NCI-H146 (cell line): Measurements from ENCODE around the gene MAP3K4.

Experiments
- DNase-seq: peaks from one replicate; lab custom pipeline; 2025; lab: John Stamatoyannopoulos, UW

MAP3K4 gene

DNA sequence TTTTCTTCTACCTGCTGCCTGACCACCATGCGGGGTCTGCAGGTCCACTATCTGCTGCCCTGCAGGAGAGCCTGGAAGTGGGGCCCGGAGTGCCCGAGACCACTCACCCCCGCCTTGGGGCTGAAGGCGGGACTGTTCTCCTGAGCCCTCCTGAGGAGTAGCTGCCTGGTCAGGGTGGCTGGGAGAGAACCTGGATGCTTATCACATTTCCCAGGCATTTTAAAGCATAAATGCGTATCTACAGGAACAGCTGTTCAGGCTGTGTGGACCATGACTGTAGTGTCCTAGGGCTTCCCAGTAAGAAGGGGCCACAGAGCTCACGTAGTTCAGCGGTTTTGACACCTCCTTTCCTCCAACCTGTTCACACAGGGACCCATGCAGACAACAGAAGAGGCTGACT lies 159.0 kb downstream of the MAP3K4 start:
- no peak for DNase-seq

DNA sequence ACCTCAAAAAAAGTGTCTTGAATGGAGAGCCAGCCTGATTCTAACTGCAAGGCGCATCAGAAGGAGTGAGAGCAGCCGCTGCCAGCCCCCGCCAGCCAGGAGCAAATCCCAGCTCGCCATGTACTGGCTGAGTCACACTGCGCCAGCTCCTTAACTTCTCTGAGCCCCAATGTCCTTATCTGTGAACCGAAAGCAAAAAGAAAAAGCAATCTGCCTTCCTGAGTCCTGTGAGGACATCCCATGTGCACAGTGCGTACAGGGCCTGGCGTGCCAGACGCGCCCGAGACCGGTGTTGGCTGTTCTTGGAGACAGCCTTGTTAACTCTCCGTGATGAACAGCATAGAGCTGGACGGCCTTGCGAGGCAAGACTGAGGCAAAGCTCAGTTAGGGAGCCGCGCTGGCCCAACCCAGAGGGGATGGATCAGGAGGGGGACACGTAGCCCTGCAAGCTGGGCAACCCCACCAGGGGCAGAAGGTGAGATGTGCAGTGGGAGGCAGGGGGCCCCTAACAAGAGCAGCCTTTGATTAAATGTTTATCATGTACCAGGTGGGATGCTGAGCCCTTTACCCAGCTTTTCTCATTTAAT lies 159.6 kb downstream of the MAP3K4 start:
- DNase-seq = no peak

DNA sequence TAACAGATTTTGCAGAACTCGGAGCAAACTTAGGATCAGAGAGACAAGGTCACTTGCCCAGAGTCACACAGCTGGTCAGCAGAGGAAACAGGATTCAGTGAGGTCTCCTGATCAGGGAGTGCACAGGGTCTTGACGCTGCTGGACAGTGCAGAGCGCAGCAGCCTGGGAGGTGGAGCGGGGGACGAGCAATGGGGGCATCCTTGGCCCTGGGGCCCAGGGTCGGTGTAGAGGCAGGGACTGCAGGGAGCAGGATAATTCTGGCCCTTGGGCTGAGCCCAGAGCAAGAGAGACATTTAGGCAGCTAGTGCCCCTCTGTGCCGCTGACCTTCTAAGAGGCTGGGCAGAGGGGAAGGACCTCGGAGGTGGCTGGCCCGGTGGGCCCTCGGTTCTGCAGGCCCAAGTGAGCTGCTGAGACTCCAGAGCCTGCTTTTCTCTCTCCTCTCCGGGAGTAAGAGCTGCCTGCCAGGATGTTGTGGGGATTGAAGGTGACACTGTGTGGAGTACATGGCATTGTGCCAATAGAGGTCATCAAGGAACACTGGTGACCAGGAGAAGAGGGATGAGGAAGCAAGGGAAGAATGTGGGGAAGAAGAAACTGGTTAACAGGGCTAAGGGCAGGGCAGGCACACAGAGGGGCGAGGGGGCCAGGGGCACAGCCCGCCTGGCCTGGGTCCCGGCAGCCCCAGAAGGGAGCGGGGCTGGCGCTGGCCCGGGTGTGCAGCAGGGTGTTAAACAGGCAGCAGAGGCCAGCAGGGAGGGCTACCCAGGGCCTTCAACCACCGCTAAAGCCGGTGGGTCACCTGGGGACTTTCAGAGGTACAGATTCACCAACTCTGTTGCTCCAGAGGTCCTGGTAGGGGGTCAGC lies 160.3 kb downstream of the MAP3K4 start:
- no peak for DNase-seq

DNA sequence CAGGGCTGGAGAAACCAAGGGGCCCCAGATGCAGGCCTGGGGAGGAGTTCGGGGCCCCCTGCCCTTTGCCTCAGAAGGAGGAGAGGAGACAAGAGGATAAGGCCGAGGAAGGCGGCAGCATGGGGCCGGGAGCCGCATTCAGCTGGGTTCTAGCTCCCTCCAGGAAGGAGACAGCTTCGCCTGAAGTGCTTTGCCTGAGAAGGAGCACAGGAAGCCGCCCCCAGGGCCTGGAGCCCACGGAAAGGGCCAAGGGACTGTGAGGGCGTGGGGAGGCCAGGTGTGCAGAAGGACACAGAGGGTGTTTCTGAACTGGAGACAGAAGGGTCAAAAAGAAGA lies 160.9 kb downstream of the MAP3K4 start:
- no peak for DNase-seq

DNA sequence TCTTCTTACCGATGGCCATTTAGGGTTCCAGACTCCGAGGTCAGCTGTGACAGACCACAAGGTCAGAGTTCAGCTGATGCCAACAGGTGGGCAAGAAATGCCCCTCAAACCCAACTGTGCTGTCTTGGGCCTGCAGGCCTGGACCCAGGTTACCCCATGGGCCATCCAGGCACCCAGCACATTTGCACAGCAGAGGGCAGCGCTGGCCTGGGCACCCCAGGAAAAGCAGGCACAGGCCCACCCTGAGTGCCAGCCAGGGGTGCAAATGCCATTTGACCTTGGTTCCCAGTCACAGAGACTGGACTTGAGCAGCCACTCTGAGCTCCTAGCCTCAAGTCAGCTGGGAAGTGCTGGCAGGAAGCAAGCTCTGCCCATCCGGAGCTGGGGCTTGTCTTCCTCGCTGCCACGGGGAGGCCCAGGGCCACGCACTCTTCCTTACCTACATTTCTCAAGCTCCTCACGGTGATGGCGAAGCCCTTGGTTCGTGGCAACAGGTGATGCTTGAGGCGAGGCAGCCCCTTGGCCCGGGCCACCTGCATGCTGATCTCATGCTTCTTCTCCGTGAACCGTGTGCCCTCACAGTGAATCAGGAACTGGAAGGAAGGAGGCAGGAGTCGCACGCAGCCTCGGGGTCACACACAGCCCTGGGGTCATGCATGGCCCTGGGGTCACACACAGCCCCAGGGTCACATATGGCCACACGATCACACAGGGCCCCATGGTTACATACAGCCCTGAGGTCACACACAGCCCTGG lies 161.5 kb downstream of the MAP3K4 start:
- DNase-seq = no peak

DNA sequence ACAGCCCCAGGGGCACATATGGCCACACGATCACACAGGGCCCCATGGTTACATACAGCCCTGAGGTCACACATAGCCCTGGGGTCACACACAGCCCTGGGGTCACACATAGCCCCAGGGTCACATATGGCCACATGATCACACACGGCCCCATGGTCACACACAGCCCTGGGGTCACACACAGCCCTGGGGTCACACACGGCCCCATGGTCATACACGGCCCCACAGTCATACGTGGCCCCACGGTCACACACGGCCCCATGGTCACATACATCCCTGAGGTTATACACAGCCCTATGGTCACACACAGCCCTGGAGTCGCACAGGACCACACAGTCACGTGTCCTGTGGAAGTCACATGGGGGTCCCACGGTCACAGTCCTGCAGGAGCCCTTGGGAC lies 162.2 kb downstream of the MAP3K4 start:
- no peak for DNase-seq

DNA sequence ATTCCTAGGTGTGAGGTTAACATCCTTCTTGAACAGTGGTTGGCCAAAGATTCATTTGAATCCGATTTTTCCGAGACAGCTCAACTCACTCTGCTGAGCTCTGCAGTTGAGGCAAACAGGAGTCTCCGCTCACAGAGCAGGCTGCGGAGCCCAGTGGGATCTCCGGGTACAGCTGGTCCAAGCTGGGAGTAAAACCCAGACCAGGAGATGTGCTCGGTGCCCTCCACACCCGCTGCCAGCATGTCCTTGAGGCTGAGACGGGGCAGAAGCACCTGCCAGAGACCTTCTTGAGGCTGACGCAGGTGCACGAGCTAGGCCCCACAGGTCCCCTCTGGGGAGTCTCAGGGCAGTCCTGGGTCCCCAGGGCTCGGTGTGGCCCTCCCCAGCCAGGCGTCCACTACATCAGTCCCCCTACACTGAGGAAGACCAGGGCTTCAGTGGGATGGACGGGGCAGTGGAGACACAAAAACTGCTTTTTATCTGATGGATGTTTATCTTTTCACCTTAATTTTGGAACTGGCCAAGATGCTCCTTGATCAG lies 163.3 kb downstream of the MAP3K4 start:
- no peak for DNase-seq

DNA sequence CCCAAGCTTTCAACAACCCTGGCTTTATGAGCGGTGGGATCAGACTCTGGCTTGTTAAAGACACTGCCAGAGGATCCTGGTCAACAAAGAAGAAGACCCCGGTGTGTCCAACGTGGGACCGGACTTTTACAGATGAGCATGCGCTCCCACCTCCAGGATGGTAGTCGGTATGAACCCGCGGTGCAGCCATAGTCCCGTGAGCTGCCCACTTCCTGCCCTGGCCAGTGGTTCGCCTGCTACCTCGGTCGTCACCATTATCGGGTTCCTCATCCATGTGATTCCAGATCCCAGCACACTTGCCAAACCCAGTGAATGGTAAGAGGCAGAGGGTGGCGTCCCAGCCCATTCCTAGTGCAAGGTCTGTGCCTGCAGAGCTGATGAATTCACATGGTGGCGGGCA lies 169.6 kb downstream of the MAP3K4 start:
- no peak for DNase-seq

DNA sequence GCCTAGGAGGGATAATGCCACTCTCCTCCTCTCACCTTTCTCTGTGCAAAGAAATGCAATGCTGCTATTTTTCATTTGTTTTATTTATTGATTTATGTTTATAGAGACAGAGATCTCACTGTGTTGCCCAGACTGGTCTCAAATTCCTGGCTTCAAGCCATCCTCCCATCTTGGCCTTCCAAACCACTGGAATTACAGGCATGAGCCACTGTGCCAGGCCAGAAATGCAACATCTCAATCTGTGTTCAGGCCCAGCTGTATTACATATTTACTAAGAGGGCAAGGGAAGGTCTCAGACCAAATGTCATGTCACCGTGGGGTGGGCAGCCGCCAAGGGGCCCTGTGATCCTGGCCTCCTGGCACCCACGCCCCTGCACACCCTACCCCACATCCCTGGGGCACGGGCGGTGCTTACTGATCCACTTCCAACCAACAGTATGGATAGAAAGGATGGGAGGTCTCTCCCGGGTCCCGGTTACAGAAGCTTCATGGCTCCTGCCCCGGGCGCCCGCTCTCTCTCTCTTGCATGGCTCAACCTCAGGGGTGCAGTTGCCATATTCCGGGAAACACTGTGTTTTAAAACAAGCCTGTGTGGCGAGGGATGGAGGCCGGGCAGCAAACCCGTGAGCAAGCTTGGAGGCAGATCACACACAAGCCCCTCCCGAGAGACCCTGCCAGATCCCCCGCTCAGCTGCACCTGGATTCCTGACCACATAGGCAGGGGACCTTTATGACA lies 170.5 kb downstream of the MAP3K4 start:
- DNase-seq = no peak

DNA sequence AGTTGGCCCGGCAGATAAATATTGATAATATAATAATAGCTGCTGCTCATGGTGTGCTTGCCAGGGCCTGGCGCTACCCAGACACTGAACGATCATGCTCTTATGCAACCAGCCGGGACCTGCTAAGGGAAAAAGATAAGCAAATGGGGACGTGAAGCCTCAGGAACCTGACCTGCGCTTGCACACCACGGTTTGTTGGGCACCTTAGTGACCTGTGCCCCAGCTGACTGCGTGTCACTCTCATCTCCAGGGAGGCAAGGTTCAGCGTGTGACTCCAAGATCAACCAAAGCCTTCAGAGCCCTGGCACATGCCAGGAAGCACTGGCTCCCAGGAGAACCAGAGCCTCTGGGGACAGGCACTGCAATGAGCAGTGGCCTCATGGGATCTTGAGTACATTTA lies 171.2 kb downstream of the MAP3K4 start:
- DNase-seq = no peak

DNA sequence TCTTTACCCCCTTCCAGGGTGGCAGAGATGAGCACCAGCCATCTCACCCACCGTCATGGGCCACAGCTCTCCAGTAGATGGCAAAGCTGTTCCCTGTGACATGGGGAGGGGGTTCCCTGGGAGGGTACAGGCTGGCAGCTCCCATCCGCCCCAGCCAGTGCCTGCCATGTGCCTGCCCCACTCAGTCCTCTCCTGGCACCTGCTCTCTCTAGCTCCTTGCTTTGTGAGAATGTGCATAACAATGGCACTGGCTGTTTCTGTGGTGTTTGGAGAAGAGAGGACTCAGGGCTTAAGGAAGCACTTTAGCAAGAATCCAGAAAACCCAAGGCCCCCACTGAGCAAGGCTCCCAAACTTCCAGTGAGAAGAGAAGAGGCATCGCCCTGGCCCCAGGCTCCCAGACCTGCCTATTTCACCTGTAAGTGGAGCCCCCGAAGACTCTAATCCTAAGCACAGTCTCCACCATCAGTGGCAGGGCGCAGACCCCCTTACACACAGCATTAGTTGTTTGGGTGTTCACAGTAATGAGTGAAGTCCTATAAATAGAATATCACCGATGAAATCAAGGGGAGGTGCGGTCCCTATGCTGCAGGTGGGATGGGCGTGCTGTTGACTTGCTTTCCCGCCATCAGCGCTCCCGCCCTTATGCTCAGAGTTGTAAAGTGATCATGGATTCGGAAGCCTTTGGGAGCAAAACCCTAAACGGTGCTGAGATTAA lies 172.1 kb downstream of the MAP3K4 start:
- no peak for DNase-seq

DNA sequence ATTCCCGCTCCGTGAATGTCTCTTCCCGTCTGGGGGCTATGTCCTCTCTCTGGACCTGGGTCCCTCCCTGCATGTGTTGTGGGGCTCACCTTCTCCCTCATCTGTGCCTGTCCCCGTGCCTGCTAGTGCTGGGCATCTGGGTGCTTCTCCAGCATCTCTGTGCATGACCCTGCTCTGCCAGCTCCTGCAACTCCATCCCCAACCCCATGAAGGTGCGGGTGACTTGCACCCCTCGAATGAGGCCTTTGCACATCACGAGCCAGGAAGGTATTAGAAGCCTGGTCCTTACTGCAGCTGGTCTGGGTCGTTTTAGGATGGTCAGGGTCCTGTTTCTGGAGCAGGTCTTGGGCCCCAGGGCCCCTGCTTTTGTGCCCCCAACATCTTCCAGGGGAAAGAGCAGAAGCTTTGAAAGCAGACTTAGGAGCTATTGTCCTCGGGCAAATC lies 172.6 kb downstream of the MAP3K4 start:
- DNase-seq = no peak

DNA sequence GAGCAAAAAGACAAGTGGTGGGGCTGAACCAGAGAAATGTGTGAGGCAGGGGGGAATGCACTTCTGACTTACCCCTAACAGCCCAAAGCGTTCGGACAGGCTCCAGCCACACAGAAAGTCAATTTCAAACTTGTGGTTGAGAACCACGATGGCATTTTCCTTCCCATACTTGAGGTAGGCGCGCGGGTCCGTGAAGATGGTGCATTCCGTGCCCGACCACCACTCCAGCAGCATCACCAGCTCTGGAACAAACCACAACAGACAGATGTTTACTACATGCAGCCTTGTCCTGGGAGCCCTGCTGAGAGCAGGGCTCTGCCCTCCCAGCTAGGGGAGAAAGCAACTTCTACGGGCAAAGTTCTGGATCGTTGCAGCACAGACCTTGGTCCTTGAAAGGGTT lies 174.6 kb downstream of the MAP3K4 start:
- DNase-seq = no peak

DNA sequence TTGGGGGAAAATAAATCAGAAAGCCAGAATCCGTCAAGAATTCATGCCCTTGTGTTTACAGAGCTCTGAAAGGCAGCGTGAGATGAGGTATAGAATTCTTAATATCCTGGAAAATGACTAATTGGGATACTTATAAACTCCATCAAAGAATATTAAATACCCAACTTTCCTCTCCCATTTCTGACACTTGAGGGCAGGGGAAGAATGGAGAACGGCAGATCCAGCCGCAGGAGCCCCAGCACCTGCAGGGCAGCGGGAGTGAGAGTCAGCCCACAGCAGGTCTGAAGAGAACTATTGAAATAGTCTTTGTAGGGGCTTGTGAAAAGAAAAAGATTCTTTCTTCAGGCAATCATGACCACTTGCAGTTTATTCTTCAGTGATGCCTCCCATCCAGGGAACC lies 175.1 kb downstream of the MAP3K4 start:
- DNase-seq = no peak
